ENCODE data around the gene NARF.
"Not testable (repeated sequence)": the region's sequence is repeated elsewhere in the genome, so short reads cannot be mapped to it uniquely, and the experiment has no call there.

The NARF gene

GRCh38 chr17:82503728-82504308, 45.3 kb downstream of the NARF start:
- no peak overlapping the region for H3K4me3 ChIP-seq (ENCODE audit: low read depth, low read length)
- no peak for TF ChIP-seq CTCF (IDR thresholded peaks at IDR 0.05; ENCODE audit: borderline replicate concordance, insufficient read depth, low read depth, low read length)

DNA sequence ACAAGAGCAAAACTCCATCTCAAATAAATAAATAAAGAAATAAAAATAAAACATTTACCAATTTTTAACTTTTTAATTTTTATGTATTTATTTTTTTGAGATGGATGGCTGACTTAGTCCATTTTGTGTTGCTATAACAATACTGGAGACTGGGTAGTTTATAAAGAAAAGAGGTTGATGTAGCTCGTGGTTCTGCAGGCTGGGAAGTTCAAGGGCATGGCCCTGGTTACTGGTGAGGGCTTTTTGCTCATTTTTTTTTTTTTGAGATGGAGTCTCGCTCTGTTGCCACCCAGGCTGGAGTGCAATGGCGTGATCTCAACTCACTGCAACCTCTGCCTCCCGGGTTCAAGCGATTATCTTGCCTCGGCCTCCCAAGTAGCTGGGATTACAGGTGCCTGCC, 46.8 kb downstream of the NARF start:
- no peak overlapping the region for H3K4me3 ChIP-seq (ENCODE audit: low read depth, low read length)
- TF ChIP-seq CTCF (IDR thresholded peaks at IDR 0.05; ENCODE audit: borderline replicate concordance, insufficient read depth, low read depth, low read length), result no peak

DNA sequence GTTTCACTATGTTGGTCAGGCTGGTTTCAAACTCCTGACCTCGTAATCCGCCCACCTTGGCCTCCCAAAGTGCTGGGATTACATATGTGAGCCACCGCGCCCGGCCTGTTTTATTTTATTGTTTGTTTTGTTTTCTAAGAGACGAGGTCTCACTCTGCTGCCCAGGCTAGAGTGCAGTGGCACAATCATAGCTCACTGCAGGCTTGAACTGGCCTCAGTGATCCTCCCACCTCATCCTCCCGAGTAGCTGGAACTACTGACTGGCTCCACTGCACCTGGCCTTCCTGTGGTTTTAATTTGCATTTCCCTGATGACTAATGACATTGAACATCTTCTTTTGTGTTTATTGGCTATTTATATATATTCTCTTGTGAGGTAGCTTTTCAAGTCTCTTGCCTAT, 47.9 kb downstream of the NARF start:
- H3K4me3 ChIP-seq (ENCODE audit: low read depth, low read length), result not testable (repeated sequence)

DNA sequence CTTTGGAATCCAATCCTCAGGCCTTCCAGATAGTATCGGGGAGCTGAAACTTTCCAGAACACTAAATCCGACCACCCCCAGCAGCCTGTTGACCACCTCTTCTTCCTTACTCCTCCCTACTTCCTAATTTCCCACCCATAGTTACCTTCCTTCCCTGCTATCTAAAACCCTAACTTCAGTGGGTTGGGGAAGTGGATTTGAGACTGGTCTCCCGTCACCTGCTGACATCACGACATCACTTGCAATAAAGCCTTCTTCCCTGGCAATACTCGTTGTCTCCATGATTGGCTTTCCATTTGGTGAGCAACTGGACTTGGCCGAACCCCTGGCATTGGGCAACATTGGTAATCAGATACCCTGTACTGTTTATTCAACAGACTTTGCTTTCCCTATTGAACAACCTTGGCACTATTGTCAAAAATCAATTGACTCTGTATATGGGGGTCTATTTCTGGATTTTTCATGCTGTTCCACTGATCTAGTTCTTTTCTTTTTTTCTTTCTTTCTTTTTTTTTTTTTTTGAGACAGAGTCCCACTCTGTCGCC, 49.2 kb downstream of the NARF start:
- TF ChIP-seq CTCF (IDR thresholded peaks at IDR 0.05; ENCODE audit: borderline replicate concordance, insufficient read depth, low read depth, low read length), result no peak

GRCh38 chr17:82511642-82512041, 53.1 kb downstream of the NARF start:
- not testable (repeated sequence) for H3K4me3 ChIP-seq (ENCODE audit: low read depth, low read length)

More for the DNA sequence above, 49.2 kb downstream of the NARF start:
- H3K4me3 ChIP-seq (ENCODE audit: low read depth, low read length), result no peak overlapping the region

DNA sequence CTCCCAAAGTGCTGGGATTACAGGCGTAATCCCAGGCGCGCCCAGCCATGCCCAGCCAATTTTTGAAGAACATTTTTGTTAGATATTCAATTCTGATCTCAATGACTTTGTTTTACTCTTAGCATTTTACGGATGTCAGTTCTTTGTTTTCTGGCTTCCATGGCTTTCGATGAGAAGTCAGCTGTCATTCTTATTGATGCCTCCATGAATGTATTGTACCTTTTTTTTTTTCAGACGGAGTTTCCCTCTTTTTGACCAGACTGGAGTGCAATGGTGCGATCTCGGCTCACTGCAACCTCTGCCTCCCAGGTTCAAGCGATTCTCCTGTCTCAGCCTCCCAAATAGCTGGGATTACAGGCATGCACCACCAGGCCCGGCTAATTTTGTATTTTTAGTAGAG, 55.3 kb downstream of the NARF start:
- not testable (repeated sequence) for H3K4me3 ChIP-seq (ENCODE audit: low read depth, low read length)

DNA sequence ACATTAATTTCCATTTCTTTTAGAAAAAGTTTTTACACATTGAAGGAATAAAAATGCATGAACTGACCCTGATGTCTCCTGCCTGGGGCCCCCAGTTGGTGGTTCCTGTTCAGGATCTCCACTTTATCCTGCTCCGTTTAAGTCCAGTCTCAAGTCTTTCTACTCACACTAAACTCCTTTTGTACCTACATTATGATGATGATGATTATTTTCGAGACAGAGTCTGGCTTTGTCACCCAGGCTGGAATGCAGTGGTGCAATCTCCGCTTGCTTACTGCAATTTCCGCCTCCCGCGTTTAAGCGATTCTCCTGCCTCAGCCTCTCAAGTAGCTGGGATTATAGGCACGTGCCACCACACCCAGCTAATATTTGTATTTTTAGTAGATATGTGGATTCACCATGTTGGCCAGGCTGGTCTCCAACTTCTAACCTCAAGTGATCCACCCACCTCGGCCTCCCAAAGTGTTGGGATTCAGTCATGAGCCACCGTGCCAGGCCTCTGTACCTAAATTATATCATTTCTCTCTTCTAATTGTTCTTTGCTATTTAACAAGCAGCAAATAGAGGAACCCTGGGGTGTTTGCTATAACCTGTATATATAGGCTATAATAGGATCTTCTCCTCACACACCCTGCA, 58.8 kb downstream of the NARF start:
- H3K4me3 ChIP-seq (ENCODE audit: low read depth, low read length), result no peak overlapping the region
- TF ChIP-seq CTCF (IDR thresholded peaks at IDR 0.05; ENCODE audit: borderline replicate concordance, insufficient read depth, low read depth, low read length), result no peak

- H3K4me3 ChIP-seq (ENCODE audit: low read depth, low read length), result peak within 1 kb of the TSS; percentile 73
- TF ChIP-seq CTCF (IDR thresholded peaks at IDR 0.05; ENCODE audit: borderline replicate concordance, insufficient read depth, low read depth, low read length), result no peak
Measured at GRCh38 chr17:82518826-82519810, 60.6 kb downstream of the NARF start, which contains the start of gene FOXK2. FOXK2 (plus strand) TSS chr17:82519732; CDS start chr17:82519889, 157 bp downstream.

Data from GM12875 (cell line).